Amygdala (tissue), 56 donors: Measurements from ENCODE around the gene FLOT1.

Experiments
- DNase-seq, 56 donors: peaks; one replicate each; lab custom pipeline; 2025; lab: John Stamatoyannopoulos, UW

FLOT1 gene

DNA sequence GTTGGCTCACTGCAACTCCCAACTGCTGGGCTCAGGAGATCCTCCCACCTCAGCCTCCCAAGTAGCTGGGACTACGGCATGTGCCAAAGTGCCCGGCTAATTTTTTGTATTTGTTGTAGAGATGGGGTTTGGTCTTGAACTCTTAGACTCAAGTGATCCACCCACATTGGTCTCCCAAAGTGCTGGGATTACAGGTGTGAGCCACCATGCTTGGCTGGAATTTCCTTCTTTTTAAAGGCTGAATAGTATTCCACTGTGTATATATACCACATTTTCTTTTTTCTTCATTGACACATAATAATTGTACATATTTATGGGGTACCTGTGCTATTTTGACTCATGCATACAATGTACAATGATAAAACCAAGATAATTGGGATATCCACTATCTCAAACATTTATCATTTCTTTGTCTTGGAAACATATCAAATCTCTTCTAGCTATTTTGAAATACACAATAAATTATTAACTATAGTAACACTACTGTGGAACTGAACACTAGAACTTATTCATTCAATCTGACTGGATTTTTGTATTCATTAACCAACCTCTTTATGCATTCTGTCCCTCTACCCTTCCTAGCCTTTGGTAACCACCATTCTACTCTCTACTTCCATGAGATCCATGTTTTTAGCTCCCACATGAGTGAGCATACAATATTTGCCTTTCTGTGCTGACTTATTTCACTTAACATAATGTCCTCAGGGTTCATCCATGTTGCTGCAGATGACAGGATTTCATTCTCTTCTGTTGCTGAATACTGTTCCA lies 33.2 kb downstream of the FLOT1 start:
- no peak for DNase-seq

DNA sequence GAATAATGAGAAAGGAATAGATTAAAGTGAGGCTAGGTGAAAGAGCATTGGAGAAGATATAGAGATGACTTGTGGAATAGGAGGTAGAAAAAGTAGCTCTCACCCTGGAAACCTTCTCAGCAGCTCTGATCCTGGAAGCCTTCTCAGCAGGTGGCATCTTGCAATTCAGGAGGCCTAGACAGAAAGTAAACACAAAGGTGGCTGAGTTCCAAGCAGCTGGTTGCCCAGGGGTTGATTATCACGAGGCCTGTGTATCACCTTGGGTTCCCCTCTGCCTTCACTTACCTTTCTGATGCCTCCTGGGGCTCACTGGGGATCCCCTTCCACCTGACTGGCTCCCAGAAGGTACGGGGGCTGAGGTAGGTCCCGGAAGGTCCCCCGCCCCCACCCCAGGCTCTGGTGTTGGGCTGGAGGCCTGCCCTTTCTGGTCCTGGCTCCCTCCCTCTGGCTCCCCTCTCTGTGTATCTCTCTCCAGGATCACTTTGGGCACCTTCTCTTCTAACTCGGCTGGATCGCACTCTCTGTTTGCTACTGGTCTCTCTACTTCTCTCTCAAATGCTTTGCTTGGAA lies 35.1 kb downstream of the FLOT1 start:
- no peak for DNase-seq

DNA sequence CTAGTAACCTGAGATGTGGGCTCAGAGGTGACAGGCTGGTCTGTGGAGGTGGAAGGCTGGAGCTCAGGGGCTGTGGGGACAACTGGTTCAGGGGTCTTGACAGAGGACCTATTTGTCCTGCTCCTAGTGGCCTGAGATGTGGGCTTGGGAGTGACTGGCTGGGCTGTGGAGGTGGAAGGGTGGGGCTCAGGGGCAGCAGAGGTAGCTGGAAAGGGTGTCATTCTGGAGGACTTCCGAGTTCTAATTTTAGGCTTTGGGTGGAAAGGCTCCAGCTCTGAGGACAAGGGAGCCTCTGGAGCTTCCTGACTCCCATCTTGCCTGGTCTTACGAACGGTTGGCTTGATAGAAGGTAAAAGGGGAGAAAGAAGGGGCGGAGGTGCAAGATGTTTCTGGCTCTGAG lies 36.9 kb downstream of the FLOT1 start:
- no peak for DNase-seq

DNA sequence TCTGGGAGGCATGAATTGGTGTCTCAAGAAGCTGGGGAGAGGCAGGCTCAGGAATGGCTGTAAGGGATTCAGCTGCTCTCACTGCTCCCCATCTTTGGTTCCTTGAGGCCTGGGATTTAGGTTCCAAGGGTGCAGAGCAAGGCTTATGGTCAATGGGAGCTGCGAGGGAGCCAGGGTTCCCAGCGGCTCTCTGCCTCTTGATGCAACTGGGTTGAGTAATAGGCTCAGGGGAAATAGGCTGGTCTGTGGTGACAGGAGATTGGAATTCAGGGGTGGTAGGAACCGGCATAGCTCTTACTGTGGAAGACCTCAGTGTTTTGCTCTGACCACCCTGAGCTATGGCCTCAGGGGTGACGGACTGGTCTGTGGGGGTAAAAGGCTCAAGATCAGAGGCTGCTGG lies 38.7 kb downstream of the FLOT1 start:
- DNase-seq, result no peak

DNA sequence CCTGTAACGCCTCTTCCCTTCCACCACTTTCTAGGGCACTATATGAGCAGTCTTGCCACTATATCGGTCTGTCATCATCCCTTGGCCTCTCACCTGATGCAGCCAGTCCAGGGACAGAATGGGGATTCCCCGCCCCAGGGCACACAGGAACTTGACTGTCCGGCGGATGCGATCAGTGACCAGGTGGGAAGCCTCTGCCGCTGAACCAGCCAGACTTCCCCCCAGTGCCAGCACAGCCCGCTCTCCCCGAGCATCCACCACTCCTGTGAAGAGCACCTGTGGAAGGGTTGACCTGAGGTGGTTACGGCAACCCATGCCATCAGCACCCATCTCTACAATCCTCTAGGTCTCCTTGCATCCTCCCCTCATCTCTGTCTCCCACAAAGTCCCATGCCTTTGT lies 39.5 kb downstream of the FLOT1 start:
- no peak for DNase-seq

DNA sequence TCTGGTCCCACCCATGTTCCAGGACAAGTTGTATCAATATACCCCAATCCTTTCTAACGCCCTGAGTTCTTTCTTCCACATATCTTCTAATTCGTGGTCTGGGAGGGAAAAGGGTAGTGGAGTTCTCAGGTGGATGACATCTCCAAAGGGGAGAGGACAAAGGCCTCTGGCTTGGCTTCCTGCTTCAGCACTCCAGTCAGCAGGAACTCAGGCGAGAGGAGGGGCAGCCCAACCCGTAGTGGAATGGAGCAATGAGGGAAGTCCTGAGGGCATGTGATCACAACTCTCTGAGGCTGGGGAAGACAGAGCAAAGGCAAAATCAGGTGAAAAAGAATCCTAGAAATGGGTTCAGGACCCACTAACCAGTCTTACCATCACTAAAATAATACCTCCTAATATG lies 42.1 kb downstream of the FLOT1 start:
- peak in 1 of 56 donors; percentile 21 for DNase-seq

DNA sequence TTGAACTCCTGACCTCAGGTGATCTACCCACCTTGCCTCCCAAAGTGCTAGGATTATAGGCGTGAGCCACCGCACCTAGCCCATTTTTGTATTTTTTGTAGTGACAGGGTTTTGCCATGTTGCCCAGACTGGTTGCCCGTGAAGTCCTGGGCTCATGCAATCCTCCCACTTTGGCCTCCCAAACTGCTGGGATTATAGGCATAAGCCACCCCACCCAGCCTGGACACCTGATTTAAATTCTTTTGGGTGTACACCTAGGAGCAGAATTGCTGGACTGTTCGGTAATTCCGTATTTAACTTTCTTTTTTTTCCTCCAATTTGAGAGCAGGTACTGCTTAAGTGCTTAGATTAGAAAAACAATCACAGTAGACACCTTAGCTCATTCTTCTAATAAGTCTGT lies 46.1 kb downstream of the FLOT1 start:
- DNase-seq, result no peak

DNA sequence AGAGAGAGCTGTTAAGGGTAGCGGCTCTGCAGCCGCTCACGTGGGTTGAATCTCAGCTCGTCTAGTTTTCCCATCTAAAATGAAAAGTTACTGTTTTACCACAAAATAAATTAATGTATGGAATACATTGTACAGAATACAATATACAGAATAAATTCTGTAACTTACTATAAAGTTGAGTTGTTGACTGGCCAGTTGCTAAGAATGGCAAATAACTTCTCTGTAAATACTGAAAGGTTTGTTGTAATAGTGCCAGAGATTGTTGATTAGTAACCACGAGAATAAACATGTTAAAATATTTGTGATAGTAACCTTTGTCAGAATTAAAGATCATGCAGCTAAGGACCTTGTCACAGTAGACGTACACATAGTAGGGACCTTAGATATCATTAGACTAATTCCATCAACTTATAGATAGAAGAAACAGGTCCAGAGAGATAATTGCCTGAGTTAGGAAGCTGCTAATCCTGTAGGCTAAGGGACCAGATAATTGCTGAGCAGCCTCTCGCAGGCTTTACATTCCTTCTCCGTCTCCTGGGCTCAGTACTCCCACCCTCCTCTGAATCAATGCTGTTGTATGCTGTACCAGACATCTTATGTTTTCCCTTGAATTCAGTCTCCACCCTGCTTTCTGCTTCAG lies 51.2 kb downstream of the FLOT1 start:
- DNase-seq, result no peak

GRCh38 chr6:30690403-30691207 lies 51.9 kb downstream of the FLOT1 start, which contains the start of gene NRM:
TSS of gene NRM (minus strand) at chr6:30690984. CDS start at chr6:30690974, 10 bp downstream.
- peak in 51 of 56 donors; percentile 26 to 86 (median 72) for DNase-seq

DNA sequence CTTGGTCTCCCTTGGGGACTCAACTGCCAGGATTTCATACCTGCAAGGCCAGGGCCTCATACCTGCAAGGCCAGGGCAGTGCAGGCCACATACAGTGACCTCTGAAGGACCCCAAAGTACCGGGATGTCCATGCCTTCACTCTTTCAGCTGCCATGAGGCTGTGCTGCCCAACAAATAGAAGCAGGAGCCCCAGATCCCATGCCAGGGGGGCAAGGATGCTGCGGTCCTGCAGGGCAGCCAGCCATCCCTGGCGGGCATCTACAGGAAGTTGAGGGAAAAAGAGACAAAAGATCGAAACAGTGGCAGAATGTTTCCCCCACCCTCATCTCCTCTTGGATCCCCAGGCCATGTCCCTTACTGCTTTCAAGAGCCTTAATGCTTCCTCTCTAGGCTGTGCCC lies 52.5 kb downstream of the FLOT1 start:
- DNase-seq, result no peak

DNA sequence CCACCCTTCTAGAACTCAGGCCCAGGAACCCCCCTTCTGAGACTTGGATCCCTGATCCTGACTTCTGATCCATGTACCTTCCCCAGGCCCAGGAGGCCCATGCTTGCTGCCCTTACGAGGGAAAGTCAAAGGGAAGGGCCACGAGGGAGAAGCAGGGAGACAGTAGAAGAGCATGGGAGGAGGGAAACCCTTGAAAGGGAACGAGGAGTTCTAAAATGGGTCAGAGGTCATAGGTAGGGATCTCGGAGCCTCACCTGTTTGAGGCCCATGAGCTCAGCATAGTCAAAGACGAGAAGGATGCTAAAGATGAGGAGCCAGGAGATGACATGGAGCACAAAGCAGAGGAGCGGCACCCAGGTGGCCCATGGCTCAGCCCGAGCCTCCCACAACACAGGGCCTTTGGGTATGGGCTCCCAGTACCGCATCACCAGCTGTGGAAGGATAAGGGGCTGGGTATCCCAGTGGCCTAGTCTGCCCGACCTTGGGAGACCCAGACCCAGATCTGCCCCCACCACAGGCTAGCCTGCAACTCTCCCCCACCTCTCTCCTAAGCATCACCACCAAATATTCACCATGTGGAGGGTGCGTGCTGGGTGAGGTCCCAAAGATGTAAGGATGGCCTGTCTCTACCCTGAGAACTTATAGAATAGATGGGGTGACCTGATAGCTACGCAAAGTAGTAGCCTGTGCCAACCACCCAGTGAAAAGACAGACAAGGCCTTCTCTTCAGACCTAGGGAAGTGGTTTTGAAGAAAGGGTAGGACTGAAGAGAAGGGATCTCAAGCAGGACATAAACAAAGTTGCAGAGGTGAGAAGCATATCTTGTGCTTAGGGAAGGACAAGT lies 53.2 kb downstream of the FLOT1 start:
- no peak for DNase-seq

GRCh38 chr6:30688569-30688968 lies 53.9 kb downstream of the FLOT1 start:
- no peak for DNase-seq

GRCh38 chr6:30687659-30688431 lies 54.6 kb downstream of the FLOT1 start:
- DNase-seq, result peak in 9 of 56 donors; percentile 9 to 59 (median 26)

DNA sequence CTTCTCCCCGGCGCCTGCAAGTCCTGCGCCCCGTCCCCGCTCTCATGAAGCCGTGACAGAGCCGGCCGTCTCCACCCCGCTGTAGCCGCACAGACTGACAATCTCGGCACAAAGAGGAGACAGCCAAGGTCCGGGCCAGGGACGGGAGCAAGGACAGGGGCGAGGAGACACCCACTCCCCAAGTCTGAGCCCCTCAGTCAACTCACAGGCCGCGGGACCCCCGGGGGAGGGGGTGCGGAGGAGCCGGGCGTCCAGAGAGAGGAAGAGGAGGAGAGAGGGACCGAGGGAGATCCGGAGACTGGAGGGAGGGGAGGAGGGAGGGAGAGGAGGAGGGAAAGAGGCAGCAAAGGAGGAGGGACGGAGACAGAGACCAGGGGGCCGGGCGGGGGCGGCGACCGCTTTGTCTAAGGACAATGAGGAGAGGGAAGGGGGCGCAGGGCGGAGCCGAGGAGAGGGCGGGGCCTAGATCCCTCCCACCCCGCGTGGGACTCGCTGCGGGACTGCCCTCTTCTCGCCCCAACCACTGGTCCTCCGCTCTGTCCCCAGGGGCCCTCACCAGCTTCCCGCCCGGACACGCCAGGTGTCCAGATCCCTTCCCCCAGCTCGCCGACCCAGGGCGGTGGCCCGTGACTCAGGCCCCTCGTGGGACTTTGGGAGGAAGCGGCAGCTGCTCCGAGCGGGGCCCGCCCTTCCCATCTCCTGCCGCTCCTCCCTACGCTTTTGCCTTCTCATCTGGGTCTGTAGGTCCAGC lies 55.4 kb downstream of the FLOT1 start:
- peak in 48 of 56 donors; percentile 17 to 83 (median 56) for DNase-seq

GRCh38 chr6:30686009-30686907 lies 56.2 kb downstream of the FLOT1 start, which contains the start of gene PPP1R18:
TSS of gene PPP1R18 (minus strand) at chr6:30686645. CDS start at chr6:30686018, 627 bp downstream.
- DNase-seq, result peak in 37 of 56 donors; percentile 13 to 68 (median 41)

GRCh38 chr6:30685157-30686008 lies 57.1 kb downstream of the FLOT1 start:
- no peak for DNase-seq
